Fibroblast of villous mesenchyme (primary cell): Measurements from ENCODE around the gene CREB5. TPM values are rescaled to one million over a fixed set of nuclear protein-coding genes. Genes with fewer than 3 reads are reported as not detected.
A peak's percentile ranks its signal among the peaks of the same experiment; 100 is the strongest.

ENCODE experiments used
- DNase-seq: peaks from one replicate; pipeline ENCODE4 v3.0.0-alpha.2; 2010; ENCODE audit warnings: low read depth
- H3K4me3 ChIP-seq: 2 replicates; pipeline ENCODE4 v1.5.1; 2011; ENCODE audit warnings: low read depth, mild to moderate bottlenecking, low read length
- total RNA-seq: library from RNA; depleted of rRNA; stranded (reverse); fragments of >200 nt; gene quantifications from 2 replicates; pipeline ENCODE4 v1.2.3, GENCODE V29; 2012
- TF ChIP-seq, protein P1 (sequence below): IDR thresholded peaks from 2 replicates; pipeline ENCODE4 v1.5.1; 2012; ENCODE audit warnings: low read depth, mild to moderate bottlenecking, low read length; ENCODE audit not compliant: insufficient read depth

The CREB5 gene
- total RNA-seq, 1 donor, result 6.0 TPM

DNA sequence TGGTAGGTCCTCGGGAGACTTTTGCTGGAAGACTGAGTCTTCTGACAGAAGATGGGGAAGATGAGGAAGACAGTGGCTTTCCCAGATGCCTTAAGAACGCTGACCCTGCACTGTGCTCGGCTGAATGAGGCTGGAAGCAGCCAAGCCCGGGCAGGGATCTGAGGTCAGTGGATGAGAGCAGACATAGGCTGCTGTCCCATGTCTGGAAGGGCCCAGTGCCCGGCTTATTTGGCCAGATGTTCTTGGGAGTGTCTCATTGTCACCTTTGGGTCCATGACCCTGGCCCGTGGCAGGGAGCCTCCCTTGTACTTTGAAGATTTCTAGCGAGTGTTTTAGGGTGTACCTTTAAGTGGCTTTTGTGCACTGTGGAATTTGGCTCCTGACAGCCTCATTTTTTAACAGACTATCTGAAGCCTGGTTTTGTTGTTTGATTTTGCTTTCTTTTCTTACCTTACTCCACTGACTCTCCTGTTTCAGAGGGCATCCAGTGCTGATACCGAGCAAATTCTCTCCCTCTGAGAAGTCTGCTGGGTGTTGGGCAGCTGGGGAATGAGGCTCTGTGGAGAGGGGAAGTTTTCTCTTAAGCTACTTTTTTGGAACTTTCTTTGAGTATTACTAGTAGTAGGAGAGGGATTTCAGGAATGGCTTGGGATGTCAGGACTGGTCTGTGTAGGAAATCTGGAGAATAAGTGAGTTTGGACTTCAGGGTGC lies 61.4 kb downstream of the CREB5 start:
- DNase-seq, result no peak
- TF ChIP-seq, protein P1, sequence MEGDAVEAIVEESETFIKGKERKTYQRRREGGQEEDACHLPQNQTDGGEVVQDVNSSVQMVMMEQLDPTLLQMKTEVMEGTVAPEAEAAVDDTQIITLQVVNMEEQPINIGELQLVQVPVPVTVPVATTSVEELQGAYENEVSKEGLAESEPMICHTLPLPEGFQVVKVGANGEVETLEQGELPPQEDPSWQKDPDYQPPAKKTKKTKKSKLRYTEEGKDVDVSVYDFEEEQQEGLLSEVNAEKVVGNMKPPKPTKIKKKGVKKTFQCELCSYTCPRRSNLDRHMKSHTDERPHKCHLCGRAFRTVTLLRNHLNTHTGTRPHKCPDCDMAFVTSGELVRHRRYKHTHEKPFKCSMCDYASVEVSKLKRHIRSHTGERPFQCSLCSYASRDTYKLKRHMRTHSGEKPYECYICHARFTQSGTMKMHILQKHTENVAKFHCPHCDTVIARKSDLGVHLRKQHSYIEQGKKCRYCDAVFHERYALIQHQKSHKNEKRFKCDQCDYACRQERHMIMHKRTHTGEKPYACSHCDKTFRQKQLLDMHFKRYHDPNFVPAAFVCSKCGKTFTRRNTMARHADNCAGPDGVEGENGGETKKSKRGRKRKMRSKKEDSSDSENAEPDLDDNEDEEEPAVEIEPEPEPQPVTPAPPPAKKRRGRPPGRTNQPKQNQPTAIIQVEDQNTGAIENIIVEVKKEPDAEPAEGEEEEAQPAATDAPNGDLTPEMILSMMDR, result no peak
- no peak overlapping the region for H3K4me3 ChIP-seq

- H3K4me3 ChIP-seq, result no peak overlapping the region
- DNase-seq, result peak; percentile 3
- TF ChIP-seq, protein P1, result no peak
Observed at GRCh38 chr7:28474282-28474638, 61.9 kb downstream of the CREB5 start.

DNA sequence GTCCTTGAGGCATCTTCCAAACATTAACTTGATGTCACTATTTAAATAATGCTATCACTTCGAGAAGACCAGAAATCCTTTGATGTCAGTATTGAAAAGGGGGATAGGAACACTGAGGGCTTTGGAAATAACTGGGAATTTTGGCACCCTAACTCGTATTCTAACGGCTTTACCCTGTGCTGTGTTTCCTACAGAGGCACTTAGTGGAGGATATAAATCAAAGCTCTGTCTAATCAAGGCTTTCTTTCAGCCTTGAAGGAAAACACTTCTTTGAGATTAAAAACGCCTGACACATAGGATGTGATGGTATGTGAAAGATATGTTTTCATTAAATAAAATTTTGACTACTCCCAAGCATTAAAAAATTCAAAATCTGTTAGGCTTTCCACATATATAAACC lies 62.3 kb downstream of the CREB5 start:
- no peak for DNase-seq
- H3K4me3 ChIP-seq, result no peak overlapping the region
- TF ChIP-seq, protein P1, result no peak

DNA sequence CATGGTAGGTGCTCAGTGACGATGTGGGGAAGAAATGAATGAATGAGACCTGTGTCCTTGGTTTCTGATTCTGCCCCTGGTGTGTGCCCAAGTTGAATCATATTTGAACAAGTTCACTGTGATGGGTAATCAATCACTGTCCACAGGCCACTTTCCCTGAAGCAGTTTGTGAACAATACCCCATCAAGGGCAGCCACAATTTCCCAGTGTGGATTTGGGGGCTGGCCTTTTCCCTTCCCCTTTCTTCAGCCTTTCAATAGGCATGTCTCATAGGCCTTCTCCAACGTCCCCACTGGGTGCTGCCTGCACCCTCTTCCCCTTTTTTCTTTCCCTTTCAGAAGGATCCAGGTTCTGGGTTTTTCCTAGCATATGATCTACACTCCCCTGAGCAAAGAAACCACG lies 64.7 kb downstream of the CREB5 start:
- no peak for DNase-seq
- H3K4me3 ChIP-seq, result no peak overlapping the region
- TF ChIP-seq, protein P1, result no peak

- DNase-seq, result no peak
Observed at GRCh38 chr7:28478656-28479055, 66.3 kb downstream of the CREB5 start.

GRCh38 chr7:28479507-28479947 lies 67.2 kb downstream of the CREB5 start:
- DNase-seq, result no peak
- TF ChIP-seq, protein P1, result no peak
- H3K4me3 ChIP-seq, result no peak overlapping the region

More at GRCh38 chr7:28478656-28479055, 66.3 kb downstream of the CREB5 start:
- H3K4me3 ChIP-seq, result no peak overlapping the region
- TF ChIP-seq, protein P1, result no peak

GRCh38 chr7:28480595-28480994 lies 68.3 kb downstream of the CREB5 start:
- TF ChIP-seq, protein P1, result no peak
- DNase-seq, result no peak
- H3K4me3 ChIP-seq, result no peak overlapping the region
